NCI-H226 (cell line): ENCODE data around the gene KCTD5.

Source experiments
- DNase-seq: peaks from one replicate; pipeline ENCODE4 v3.0.0-alpha.2; 2015

Gene KCTD5

DNA sequence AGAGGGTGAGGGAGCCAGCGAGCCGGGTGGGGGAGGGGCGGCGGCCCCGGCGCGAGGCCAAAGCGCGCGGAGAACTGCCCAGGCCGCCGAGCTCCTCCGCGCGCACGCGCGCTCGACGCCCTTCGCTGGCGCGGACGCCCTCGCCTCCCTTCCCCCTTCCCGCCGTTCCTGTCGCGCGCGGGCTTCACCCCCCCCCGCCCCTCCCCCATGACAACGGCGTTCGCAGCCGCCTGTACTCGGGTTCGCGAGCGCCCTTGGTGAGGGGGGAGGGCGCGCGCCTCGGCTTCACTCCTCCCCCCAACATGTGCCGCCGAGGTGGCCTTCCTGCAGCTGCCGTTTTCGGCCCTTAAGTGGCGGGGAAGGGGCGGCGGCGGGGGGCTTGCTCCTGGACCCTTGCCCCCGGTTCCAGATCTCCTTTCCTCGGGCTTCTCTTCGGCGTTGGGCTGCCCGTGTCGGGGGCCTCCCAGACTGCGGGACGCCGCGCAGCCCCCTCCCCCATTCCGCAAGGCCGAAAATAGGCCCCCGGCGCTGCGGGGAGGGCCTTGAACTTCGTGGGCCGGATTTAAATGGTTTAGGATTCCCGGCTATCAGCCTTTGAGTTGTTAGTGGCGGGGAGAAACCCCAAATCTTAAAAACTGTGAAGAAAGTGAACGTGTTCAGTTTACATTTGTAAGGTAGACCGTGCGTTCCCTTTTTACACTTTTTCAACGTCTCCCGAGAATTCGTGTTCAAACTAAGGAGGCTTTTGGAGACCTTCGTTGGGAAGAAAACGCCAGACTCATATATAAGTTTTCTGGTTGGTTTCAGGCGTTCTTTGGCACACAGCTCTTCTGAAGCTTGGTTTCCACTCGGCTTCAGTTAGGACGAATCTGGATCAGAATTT is 70.8 kb downstream of the KCTD5 start:
- DNase-seq = peak; percentile 72

DNA sequence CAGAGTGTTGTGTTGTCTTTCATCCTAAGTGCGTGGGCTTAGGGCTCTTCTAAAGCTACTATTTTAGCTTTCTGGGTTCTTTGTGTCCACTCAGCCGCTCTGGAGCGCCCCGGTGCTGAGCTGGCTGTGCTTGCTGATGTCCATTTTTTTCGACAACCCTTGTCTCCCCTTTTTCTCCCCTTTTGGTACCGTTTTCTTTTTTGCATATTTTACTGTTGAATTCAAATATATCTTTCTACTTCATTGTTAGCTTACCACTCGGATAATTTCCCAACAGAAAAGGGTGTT is 71.4 kb downstream of the KCTD5 start:
- DNase-seq = no peak

DNA sequence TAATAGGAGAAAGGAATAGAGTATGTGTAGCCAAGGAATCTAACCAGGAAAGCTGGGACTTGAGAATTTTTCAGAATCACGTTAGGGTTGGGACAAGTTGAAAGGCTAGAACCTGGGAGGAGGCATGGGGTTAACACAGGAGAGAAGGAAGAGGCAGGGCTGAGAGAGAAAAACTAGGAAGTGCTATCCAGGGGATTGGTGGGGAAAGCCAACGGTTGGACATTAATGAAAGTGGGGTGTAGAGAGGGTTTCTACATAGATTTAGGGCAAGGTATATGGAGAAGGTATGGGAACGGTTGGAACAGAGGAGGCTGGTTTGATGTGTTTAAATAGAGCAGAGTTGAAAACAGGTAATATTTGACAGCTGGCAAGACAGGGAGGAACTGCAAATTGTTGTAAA is 72.8 kb downstream of the KCTD5 start:
- no peak for DNase-seq

DNA sequence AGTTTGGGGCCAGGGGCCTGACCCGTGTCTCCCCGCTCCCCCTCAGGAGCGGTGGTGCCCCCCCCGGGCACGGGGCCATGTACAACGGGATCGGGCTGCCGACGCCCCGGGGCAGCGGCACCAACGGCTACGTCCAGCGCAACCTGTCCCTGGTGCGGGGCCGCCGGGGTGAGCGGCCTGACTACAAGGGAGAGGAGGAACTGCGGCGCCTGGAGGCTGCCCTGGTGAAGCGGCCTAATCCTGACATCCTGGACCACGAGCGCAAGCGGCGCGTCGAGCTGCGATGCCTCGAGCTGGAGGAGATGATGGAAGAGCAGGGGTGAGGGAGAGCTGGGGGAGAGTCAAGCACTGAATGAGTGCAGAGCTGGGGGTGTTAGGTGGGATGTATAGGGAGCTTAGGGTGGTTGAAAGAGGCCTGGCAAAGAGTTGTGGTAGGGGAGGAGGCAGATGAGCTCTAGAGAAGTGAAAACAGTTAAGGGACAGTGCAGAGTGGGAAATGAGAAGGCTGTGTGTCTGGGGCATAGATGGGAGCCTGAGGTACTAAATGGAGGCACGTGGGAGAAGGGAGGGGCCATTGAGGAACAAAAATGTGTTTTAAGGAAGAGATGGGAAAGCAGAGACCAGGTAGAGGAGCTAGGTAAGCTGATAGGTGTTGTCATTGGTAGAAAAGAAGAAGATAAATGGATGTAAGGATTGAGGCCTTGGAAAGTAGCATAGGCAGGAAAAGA is 74.1 kb downstream of the KCTD5 start:
- DNase-seq = no peak

DNA sequence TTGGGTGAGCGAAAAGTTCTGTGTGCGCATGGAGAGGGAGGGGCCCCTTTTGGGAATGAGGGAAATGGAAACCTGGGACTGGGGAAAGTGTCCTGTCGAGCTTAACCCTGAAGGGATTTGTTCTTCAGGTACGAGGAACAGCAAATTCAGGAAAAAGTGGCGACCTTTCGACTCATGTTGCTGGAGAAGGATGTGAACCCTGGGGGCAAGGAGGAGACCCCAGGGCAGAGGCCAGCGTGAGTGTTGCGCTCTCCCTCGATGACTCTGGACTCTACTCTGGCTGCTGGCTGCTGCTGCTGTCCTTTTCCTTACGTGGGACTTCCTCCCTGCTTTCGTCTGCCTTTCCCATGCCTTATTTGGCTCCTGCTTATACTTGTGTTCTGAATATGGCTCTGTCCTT is 75.0 kb downstream of the KCTD5 start:
- no peak for DNase-seq
